Liver (tissue), 9 donors: ENCODE results near the gene C5. TPM values are rescaled to one million over a fixed set of nuclear protein-coding genes. Genes with fewer than 3 reads are reported as not detected.
A peak's percentile ranks its signal among the peaks of the same experiment; 100 is the strongest.

ENCODE experiments used
- DNase-seq: peaks from one replicate; pipeline ENCODE4 v3.0.0-alpha.2; 2017; ENCODE audit warnings: low spot score
- H3K27ac ChIP-seq, 2 donors: one replicate each; pipeline ENCODE4 v1.7.0; 2013; ENCODE audit warnings: inconsistent platforms in 2 of 2, low read length in 2 of 2, control low read depth in 1 of 2, low read depth in 1 of 2, mild to moderate bottlenecking in 1 of 2
- H3K27me3 ChIP-seq, 4 donors: one replicate each; pipeline versions ENCODE4 v1.6.1 to v1.7.0; 2013; ENCODE audit warnings: low read length in 3 of 4, inconsistent platforms in 1 of 4, mild to moderate bottlenecking in 1 of 4, moderate library complexity in 1 of 4; ENCODE audit not compliant: control insufficient read depth in 4 of 4, insufficient read depth in 4 of 4
- H3K36me3 ChIP-seq, 4 donors: one replicate each; pipeline versions ENCODE4 v1.6.1 to v1.7.0; 2013; ENCODE audit warnings: low read length in 3 of 4, mild to moderate bottlenecking in 3 of 4, low read depth in 1 of 4, moderate library complexity in 1 of 4; ENCODE audit not compliant: control insufficient read depth in 4 of 4, insufficient read depth in 3 of 4
- H3K4me1 ChIP-seq, 4 donors: one replicate each; pipeline versions ENCODE4 v1.6.1 to v1.7.0; 2013; ENCODE audit warnings: low read length in 3 of 4, mild to moderate bottlenecking in 3 of 4, moderate library complexity in 1 of 4; ENCODE audit not compliant: control insufficient read depth in 4 of 4, insufficient read depth in 4 of 4
- H3K4me3 ChIP-seq, 3 donors: one replicate each; pipeline versions ENCODE4 v1.6.1 to v1.7.0; 2013; ENCODE audit warnings: low read length in 3 of 3, control low read depth in 1 of 3, low read depth in 1 of 3, mild to moderate bottlenecking in 1 of 3
- H3K9ac ChIP-seq, 2 donors: one replicate each; pipeline ENCODE4 v1.7.0; 2013; ENCODE audit warnings: low read length in 2 of 2, mild to moderate bottlenecking in 2 of 2, moderate library complexity in 2 of 2, control low read depth in 1 of 2, low read depth in 1 of 2
- H3K9me3 ChIP-seq, 4 donors: one replicate each; pipeline versions ENCODE4 v1.6.1 to v1.7.0; 2013; ENCODE audit warnings: low read length in 3 of 4; ENCODE audit not compliant: control insufficient read depth in 4 of 4
- ATF3 ChIP-seq: IDR thresholded peaks from 2 replicates; pipeline ENCODE4 v1.6.1; 2016; ENCODE audit warnings: antibody characterized with exemption
- CTCF ChIP-seq: fragments of 150-350 bp; IDR thresholded peaks from 2 replicates; pipeline ENCODE4 v1.5.1; 2017; ENCODE audit warnings: improper control_type of control experiment, low read depth, low read length; ENCODE audit not compliant: missing input control
- EGR1 ChIP-seq, 2 donors: IDR thresholded peaks; 2 replicates each; pipeline ENCODE4 v1.6.1; 2016 to 2018; ENCODE audit warnings: antibody characterized with exemption in 2 of 2, low read depth in 2 of 2
- FOXA1 ChIP-seq: IDR thresholded peaks from 2 replicates; pipeline ENCODE4 v1.6.1; 2016; ENCODE audit warnings: antibody characterized with exemption
- FOXA2 ChIP-seq: IDR thresholded peaks from 2 replicates; pipeline ENCODE4 v1.6.1; 2016; ENCODE audit warnings: antibody characterized with exemption
- GABPA ChIP-seq, 2 donors: IDR thresholded peaks in 1 of 2; conservative IDR thresholded peaks in 1 of 2; 2 replicates each; pipeline ENCODE4 v1.6.1; 2016; ENCODE audit warnings: antibody characterized with exemption in 2 of 2, mild to moderate bottlenecking in 1 of 2, moderate library complexity in 1 of 2
- HNF4A ChIP-seq, 2 donors: conservative IDR thresholded peaks; 2 replicates each; pipeline ENCODE4 v1.6.1; 2016; ENCODE audit warnings: antibody characterized with exemption in 2 of 2, mild to moderate bottlenecking in 2 of 2
- HNF4G ChIP-seq: IDR thresholded peaks from 2 replicates; pipeline ENCODE4 v1.6.1; 2016; ENCODE audit warnings: antibody characterized with exemption
- JUND ChIP-seq, 2 donors: IDR thresholded peaks; 2 replicates each; pipeline ENCODE4 v1.6.1; 2016; ENCODE audit warnings: antibody characterized with exemption in 2 of 2
- MAX ChIP-seq: IDR thresholded peaks from 2 replicates; pipeline ENCODE4 v1.6.1; 2016; ENCODE audit warnings: antibody characterized with exemption
- NR2F2 ChIP-seq: IDR thresholded peaks from 2 replicates; pipeline ENCODE4 v1.6.1; 2016; ENCODE audit warnings: antibody characterized with exemption
- RAD21 ChIP-seq, 2 donors: IDR thresholded peaks; 2 replicates each; pipeline ENCODE4 v1.6.1; 2016; ENCODE audit warnings: antibody characterized with exemption in 2 of 2, mild to moderate bottlenecking in 2 of 2
- REST ChIP-seq: IDR thresholded peaks from 2 replicates; pipeline ENCODE4 v1.6.1; 2016; ENCODE audit warnings: antibody characterized with exemption, mild to moderate bottlenecking
- RXRA ChIP-seq, 2 donors: IDR thresholded peaks; 2 replicates each; pipeline ENCODE4 v1.6.1; 2017 to 2018; ENCODE audit warnings: antibody characterized with exemption in 2 of 2, mild to moderate bottlenecking in 1 of 2
- TAF1 ChIP-seq: conservative IDR thresholded peaks from 2 replicates; pipeline ENCODE4 v1.6.1; 2016; ENCODE audit warnings: antibody characterized with exemption, mild to moderate bottlenecking
- YY1 ChIP-seq: IDR thresholded peaks from 2 replicates; pipeline ENCODE4 v1.6.1; 2016; ENCODE audit warnings: antibody characterized with exemption, mild to moderate bottlenecking
- WGBS: extraction: QIAGEN DNeasy Blood & Tissue Kit; methylation state at CpG from one replicate; pipeline ENCODE4 v1.1.7; 2013; 5-methylcytosine and 5-hydroxymethylcytosine counted together
- polyA plus RNA-seq, 2 donors: library from polyadenylated mRNA; stranded (reverse) in 1 of 2; unstranded in 1 of 2; fragments of 200-250 nt in 1 of 2; fragments of >200 nt in 1 of 2; fragmentation: Nextera tagmentation in 1 of 2; extraction: Ambion mirVana in 1 of 2; gene quantifications; one replicate each; pipeline versions ENCODE4 v1.2.1 to v1.2.3, GENCODE V29; 2013 to 2015
- total RNA-seq, 2 donors: library from RNA; depleted of rRNA; stranded (reverse); fragments of >200 nt; gene quantifications; one replicate each; pipeline ENCODE4 v1.2.3, GENCODE V29; 2014
- donor health status: healthy.
- donor health status: healthy.
- donor health status: healthy.
- donor health status: healthy.
- donor health status: healthy.

Gene C5
- total and polyA plus RNA-seq, 4 donors: 127 to 485 (median 361) TPM

GRCh38 chr9:120914953-120915352, 135.1 kb downstream of the C5 start:
- WGBS: 97% methylated on average over 6 of the region's 6 CpGs
- Histone ChIP-seq H3K9ac (no peak overlapping the region), H3K27ac (no peak overlapping the region), H3K4me1 (peaks cover 0 to 6% (median 0%) of the 10 kb centered on the region in 4 donors), H3K27me3 (no peaks in the 10 kb centered on the region), H3K4me3 (no peak overlapping the region), H3K9me3 (no peaks in the 10 kb centered on the region), H3K36me3 (peaks cover 0 to 2% (median 0%) of the 10 kb centered on the region in 4 donors)
- DNase-seq: no peak
- TF ChIP-seq FOXA1: no peak
- TF ChIP-seq JUND (IDR thresholded peaks at IDR 0.05): no peak
- TF ChIP-seq YY1: no peak
- TF ChIP-seq MAX: no peak
- no peak for TF ChIP-seq FOXA2
- no peak for TF ChIP-seq NR2F2
- TF ChIP-seq HNF4A (conservative IDR thresholded peaks at IDR 0.05): no peak
- no peak for TF ChIP-seq TAF1
- TF ChIP-seq EGR1 (IDR thresholded peaks at IDR 0.05; ENCODE audit: low read depth in 2 of 2): no peak
- TF ChIP-seq CTCF: no peak
- no peak for TF ChIP-seq RAD21 (IDR thresholded peaks at IDR 0.05)
- TF ChIP-seq GABPA (IDR thresholded peaks at IDR 0.05 in 1 of 2, conservative IDR thresholded peaks at IDR 0.05 in 1 of 2): no peak
- TF ChIP-seq HNF4G: no peak
- TF ChIP-seq ATF3: no peak

- Histone ChIP-seq H3K9ac (no peak overlapping the region), H3K4me1 (peaks cover 0 to 5% (median 0%) of the 10 kb centered on the region in 4 donors), H3K27me3 (no peaks in the 10 kb centered on the region), H3K4me3 (no peak overlapping the region), H3K36me3 (peaks cover 0 to 2% (median 0%) of the 10 kb centered on the region in 4 donors), H3K9me3 (no peaks in the 10 kb centered on the region), H3K27ac (no peak overlapping the region)
- TF ChIP-seq TAF1 (no peak), RXRA (IDR thresholded peaks at IDR 0.05) (no peak), RAD21 (IDR thresholded peaks at IDR 0.05) (no peak)
- 54% methylated on average over 3 of the region's 3 CpGs for WGBS
- DNase-seq: no peak
Observed at GRCh38 chr9:120914396-120914795, 135.7 kb downstream of the C5 start.

GRCh38 chr9:120913647-120914264, 136.3 kb downstream of the C5 start:
- no peak overlapping the region for H3K9ac ChIP-seq
- no peaks in the 10 kb centered on the region for H3K27me3 ChIP-seq
- no peak for TF ChIP-seq HNF4A (conservative IDR thresholded peaks at IDR 0.05)
- TF ChIP-seq RXRA (IDR thresholded peaks at IDR 0.05): peak in 1 of 2 donors; percentile 20
- no peak for TF ChIP-seq TAF1
- TF ChIP-seq REST: peak; percentile 99
- TF ChIP-seq JUND (IDR thresholded peaks at IDR 0.05): no peak
- TF ChIP-seq RAD21 (IDR thresholded peaks at IDR 0.05): no peak
- peaks cover 0 to 4% (median 0%) of the 10 kb centered on the region in 4 donors for H3K36me3 ChIP-seq
- H3K27ac ChIP-seq: no peak overlapping the region
- 83% methylated on average over 4 of the region's 4 CpGs for WGBS
- peaks cover 0 to 5% (median 0%) of the 10 kb centered on the region in 4 donors for H3K4me1 ChIP-seq
- H3K9me3 ChIP-seq: no peaks in the 10 kb centered on the region
- DNase-seq: no peak
- no peak overlapping the region for H3K4me3 ChIP-seq
